PC-9 (cell line): ENCODE measurements around the gene ZRANB1. TPM values are rescaled to one million over a fixed set of nuclear protein-coding genes. Genes with fewer than 3 reads are reported as not detected.

Experiments used
- BruUV-seq: library from RNA; stranded (reverse); fragments of 400-500 nt; replicated peaks from 2 replicates; lab custom pipeline; 2021; lab: Mats Ljungman, UMichigan
- CTCF ChIA-PET: fragments of 300-600 bp; sonication (Branson Sonifier 250); formaldehyde crosslinking; loops from one replicate; lab custom pipeline; 2022; ENCODE audit warnings: antibody characterized with exemption; lab: Charles Lee
- POLR2A ChIA-PET: fragments of 300-600 bp; sonication (Branson Sonifier 250); formaldehyde crosslinking; loops from one replicate; lab custom pipeline; 2022; ENCODE audit warnings: antibody characterized with exemption; ENCODE audit not compliant: unreplicated experiment; lab: Charles Lee
- DNase-seq, 2 experiments: peaks; one replicate each; pipeline versions ENCODE4 v3.0.0 to v3.0.0-alpha.2; 2015 to 2022; ENCODE audit warnings: mixed read lengths in 1 of 2
- H2AFZ ChIP-seq: fragments of 200-600 bp; sonication (generic); 2 replicates; pipeline ENCODE4 v1.8.1; 2017; ENCODE audit warnings: antibody characterized with exemption
- H3F3A ChIP-seq: fragments of 200-600 bp; sonication (generic); 2 replicates; pipeline ENCODE4 v1.8.1; 2017; ENCODE audit warnings: antibody characterized with exemption, mild to moderate bottlenecking, low read depth; ENCODE audit not compliant: insufficient read depth
- H3K27ac ChIP-seq: fragments of 200-600 bp; sonication (generic); 2 replicates; pipeline ENCODE4 v1.6.1; 2016; ENCODE audit warnings: mixed run types
- H3K27me3 ChIP-seq: fragments of 200-600 bp; sonication (generic); 2 replicates; pipeline ENCODE4 v1.6.1; 2016; ENCODE audit warnings: low read depth, mixed run types; ENCODE audit not compliant: insufficient read depth
- H3K36me3 ChIP-seq: fragments of 200-600 bp; sonication (generic); 2 replicates; pipeline ENCODE4 v1.6.1; 2016; ENCODE audit warnings: low read depth, mixed run types
- H3K4me1 ChIP-seq: fragments of 200-600 bp; sonication (generic); replicated peaks from 2 replicates; pipeline ENCODE4 v1.6.1; 2016; ENCODE audit warnings: mixed run types; ENCODE audit not compliant: insufficient read depth
- H3K4me2 ChIP-seq: fragments of 200-600 bp; sonication (generic); 2 replicates; pipeline ENCODE4 v1.6.1; 2017; ENCODE audit warnings: mixed run types
- H3K4me3 ChIP-seq: fragments of 200-600 bp; sonication (generic); 2 replicates; pipeline ENCODE4 v1.6.1; 2016; ENCODE audit warnings: mixed run types
- H3K79me2 ChIP-seq: fragments of 200-600 bp; sonication (generic); 2 replicates; pipeline ENCODE4 v1.6.1; 2017; ENCODE audit warnings: low read depth, mixed run types
- H3K9me2 ChIP-seq: fragments of 200-600 bp; sonication (generic); 2 replicates; pipeline ENCODE4 v1.8.1; 2017; ENCODE audit warnings: mild to moderate bottlenecking; ENCODE audit not compliant: insufficient read depth
- H3K9me3 ChIP-seq: fragments of 200-600 bp; sonication (generic); 2 replicates; pipeline ENCODE4 v1.8.1; 2016; ENCODE audit warnings: low read depth; ENCODE audit not compliant: insufficient read depth
- H4K20me1 ChIP-seq: fragments of 200-600 bp; sonication (generic); 2 replicates; pipeline ENCODE4 v1.8.1; 2017; ENCODE audit not compliant: insufficient read depth
- CTCF ChIP-seq: fragments of 200-600 bp; sonication (generic); conservative IDR thresholded peaks from 2 replicates; pipeline ENCODE4 v1.6.1; 2017; ENCODE audit warnings: mixed run types, antibody characterized with exemption, mild to moderate bottlenecking, moderate library complexity
- EZH2 ChIP-seq: fragments of 200-600 bp; sonication (generic); IDR thresholded peaks from 2 replicates; pipeline ENCODE4 v1.8.0; 2017; ENCODE audit warnings: antibody characterized with exemption, low read depth
- intact Hi-C: fragments of 100-400 bp; cut with micrococcal nuclease; formaldehyde crosslinking; loops from one replicate; pipeline ENCODE4 v1.10.0; 2022; ENCODE audit not compliant: unreplicated experiment
- total RNA-seq: library from RNA; stranded (reverse); gene quantifications from 2 replicates; pipeline ENCODE4 v1.2.3, GENCODE V29; 2021

Gene ZRANB1
- total RNA-seq, 1 experiment from 2014 or later, result 10.9 TPM

GRCh38 chr10:124946945-124947344, 5.0 kb downstream of the ZRANB1 start:
- ChIA-PET POLR2A (no interaction called here), CTCF (no interaction called here)

GRCh38 chr10:124949543-124949942, 7.6 kb downstream of the ZRANB1 start:
- no peaks in the 10 kb centered on the region for H3K9me3 ChIP-seq
- DNase-seq, result no peak
- peaks cover 75% of the 10 kb centered on the region for H3K79me2 ChIP-seq
- H3F3A ChIP-seq, result 0 out of 2 replicates have a peak, but pooled peaks cover 3% of the 10 kb centered on the region
- no peak overlapping the region for H3K27ac ChIP-seq
- ChIA-PET CTCF (no interaction called here), POLR2A (no interaction called here)
- H3K27me3 ChIP-seq, result no peaks in the 10 kb centered on the region
- H4K20me1 ChIP-seq, result peaks cover 7% of the 10 kb centered on the region; the same call in 1 of the 2 replicates
- no peak overlapping the region for H3K4me2 ChIP-seq
- intact Hi-C loops, result no loop called here
- TF ChIP-seq CTCF, result no peak
- TF ChIP-seq EZH2, result no peak
- H3K36me3 ChIP-seq, result no peaks in the 10 kb centered on the region
- H3K9me2 ChIP-seq, result no peaks in the 10 kb centered on the region
- H3K4me3 ChIP-seq, result no peak overlapping the region
- no peaks in the 10 kb centered on the region for H3K4me1 ChIP-seq
- no TSS peak for BruUV-seq
- no peak overlapping the region for H2AFZ ChIP-seq

More at GRCh38 chr10:124946945-124947344, 5.0 kb downstream of the ZRANB1 start:
- Histone ChIP-seq H3K4me3 (no peak overlapping the region), H3K9me3 (no peaks in the 10 kb centered on the region), H3F3A (no peaks in the 10 kb centered on the region), H3K36me3 (no peaks in the 10 kb centered on the region; the same call in 1 of the 2 replicates), H2AFZ (no peak overlapping the region), H3K27ac (no peak overlapping the region), H3K9me2 (no peaks in the 10 kb centered on the region), H3K27me3 (no peaks in the 10 kb centered on the region), H3K4me2 (no peak overlapping the region), H3K4me1 (no peaks in the 10 kb centered on the region), H3K79me2 (peaks cover 87% of the 10 kb centered on the region), H4K20me1 (peaks cover 12% of the 10 kb centered on the region; the same call in 1 of the 2 replicates)
- intact Hi-C loops, result no loop called here
- peak in 1 of 2 experiments; percentile 50 for DNase-seq
- TF ChIP-seq CTCF, result no peak
- TF ChIP-seq EZH2, result no peak
- no TSS peak for BruUV-seq

GRCh38 chr10:124952123-124952522, 10.2 kb downstream of the ZRANB1 start:
- no peak for TF ChIP-seq CTCF
- TF ChIP-seq EZH2, result no peak
- H3K4me1 ChIP-seq, result peaks cover 6% of the 10 kb centered on the region; the same call in 1 of the 2 replicates

More at GRCh38 chr10:124952123-124952522, 10.2 kb downstream of the ZRANB1 start:
- Histone ChIP-seq H2AFZ (no peak overlapping the region), H4K20me1 (peaks cover 17% of the 10 kb centered on the region; the same call in 1 of the 2 replicates), H3K9me3 (no peaks in the 10 kb centered on the region), H3K4me3 (no peak overlapping the region), H3K36me3 (no peaks in the 10 kb centered on the region), H3K9me2 (no peaks in the 10 kb centered on the region), H3K27ac (no peak overlapping the region), H3F3A (0 out of 2 replicates have a peak, but pooled peaks cover 3% of the 10 kb centered on the region), H3K79me2 (peaks cover 69% of the 10 kb centered on the region), H3K4me2 (no peak overlapping the region), H3K27me3 (no peaks in the 10 kb centered on the region)
- ChIA-PET CTCF (no interaction called here), POLR2A (no interaction called here)
- no TSS peak for BruUV-seq
- no peak for DNase-seq
- intact Hi-C loops, result no loop called here
